ENCODE measurements around the gene THAP10.

GRCh38 chr15:70835841-70836240 is 56.4 kb downstream of the THAP10 start:
- TF ChIP-seq EZH2 (IDR thresholded peaks at IDR 0.05; ENCODE audit: borderline replicate concordance, insufficient read depth, low read length, poor library complexity, severe bottlenecking) (no peak), TAF1 (IDR thresholded peaks at IDR 0.05; ENCODE audit: low read depth) (no peak)

Data from neural cell (in vitro differentiated cells).